ENCODE data around the gene OAS3.

Gene OAS3

GRCh38 chr12:112989806-112990205 is 51.5 kb downstream of the OAS3 start:
- Histone ChIP-seq H3K4me1 (ENCODE audit: control insufficient read depth, insufficient read depth, low read length) (no peaks in the 10 kb centered on the region), H3K27ac (ENCODE audit: insufficient read depth, low read depth, low read length, poor library complexity, severe bottlenecking) (no peak overlapping the region), H3K27me3 (ENCODE audit: control insufficient read depth, insufficient read depth, low read length, poor library complexity, severe bottlenecking) (no peaks in the 10 kb centered on the region), H3K36me3 (ENCODE audit: control insufficient read depth, insufficient read depth, low read length) (no peaks in the 10 kb centered on the region), H3K4me3 (ENCODE audit: insufficient read depth, low read depth, low read length) (no peak overlapping the region), H3K9me3 (ENCODE audit: control insufficient read depth, low read length) (no peaks in the 10 kb centered on the region)
- WGBS, 2 experiments, result 83 to 84% methylated on average over 1 of the region's 1 CpG

- Histone ChIP-seq H3K36me3 (ENCODE audit: control insufficient read depth, insufficient read depth, low read length) (no peaks in the 10 kb centered on the region), H3K4me1 (ENCODE audit: control insufficient read depth, insufficient read depth, low read length) (no peaks in the 10 kb centered on the region), H3K27me3 (ENCODE audit: control insufficient read depth, insufficient read depth, low read length, poor library complexity, severe bottlenecking) (no peaks in the 10 kb centered on the region), H3K9me3 (ENCODE audit: control insufficient read depth, low read length) (no peaks in the 10 kb centered on the region), H3K4me3 (ENCODE audit: insufficient read depth, low read depth, low read length) (no peak overlapping the region), H3K27ac (ENCODE audit: insufficient read depth, low read depth, low read length, poor library complexity, severe bottlenecking) (no peak overlapping the region)
- 0 to 6% methylated on average over 2 of the region's 2 CpGs for WGBS, 2 experiments
Measured at GRCh38 chr12:112992541-112993398, 54.5 kb downstream of the OAS3 start.

- no peak overlapping the region for H3K4me3 ChIP-seq (ENCODE audit: insufficient read depth, low read depth, low read length)
- H3K4me1 ChIP-seq (ENCODE audit: control insufficient read depth, insufficient read depth, low read length), result no peaks in the 10 kb centered on the region
- no peak overlapping the region for H3K27ac ChIP-seq (ENCODE audit: insufficient read depth, low read depth, low read length, poor library complexity, severe bottlenecking)
- no peaks in the 10 kb centered on the region for H3K27me3 ChIP-seq (ENCODE audit: control insufficient read depth, insufficient read depth, low read length, poor library complexity, severe bottlenecking)
- H3K9me3 ChIP-seq (ENCODE audit: control insufficient read depth, low read length), result no peaks in the 10 kb centered on the region
- no peaks in the 10 kb centered on the region for H3K36me3 ChIP-seq (ENCODE audit: control insufficient read depth, insufficient read depth, low read length)
- 87% methylated on average over 5 of the region's 5 CpGs for WGBS, 2 experiments
Measured at GRCh38 chr12:112995008-112995407, 56.7 kb downstream of the OAS3 start.

- no peaks in the 10 kb centered on the region for H3K9me3 ChIP-seq (ENCODE audit: control insufficient read depth, low read length)
- H3K36me3 ChIP-seq (ENCODE audit: control insufficient read depth, insufficient read depth, low read length), result no peaks in the 10 kb centered on the region
- H3K27me3 ChIP-seq (ENCODE audit: control insufficient read depth, insufficient read depth, low read length, poor library complexity, severe bottlenecking), result no peaks in the 10 kb centered on the region
- 93 to 94% methylated on average over 8 of the region's 8 CpGs for WGBS, 2 experiments
- H3K4me1 ChIP-seq (ENCODE audit: control insufficient read depth, insufficient read depth, low read length), result no peaks in the 10 kb centered on the region
- H3K4me3 ChIP-seq (ENCODE audit: insufficient read depth, low read depth, low read length), result no peak overlapping the region
- no peak overlapping the region for H3K27ac ChIP-seq (ENCODE audit: insufficient read depth, low read depth, low read length, poor library complexity, severe bottlenecking)
Measured at GRCh38 chr12:112996501-112996900, 58.2 kb downstream of the OAS3 start.

- Histone ChIP-seq H3K4me3 (ENCODE audit: insufficient read depth, low read depth, low read length) (no peak overlapping the region), H3K4me1 (ENCODE audit: control insufficient read depth, insufficient read depth, low read length) (no peaks in the 10 kb centered on the region), H3K9me3 (ENCODE audit: control insufficient read depth, low read length) (no peaks in the 10 kb centered on the region), H3K27me3 (ENCODE audit: control insufficient read depth, insufficient read depth, low read length, poor library complexity, severe bottlenecking) (no peaks in the 10 kb centered on the region), H3K27ac (ENCODE audit: insufficient read depth, low read depth, low read length, poor library complexity, severe bottlenecking) (no peak overlapping the region), H3K36me3 (ENCODE audit: control insufficient read depth, insufficient read depth, low read length) (no peaks in the 10 kb centered on the region)
- 93 to 96% methylated on average over 7 of the region's 7 CpGs for WGBS, 2 experiments
Measured at GRCh38 chr12:112997506-112997905, 59.2 kb downstream of the OAS3 start.

- no peaks in the 10 kb centered on the region for H3K9me3 ChIP-seq (ENCODE audit: control insufficient read depth, low read length)
- no peak overlapping the region for H3K27ac ChIP-seq (ENCODE audit: insufficient read depth, low read depth, low read length, poor library complexity, severe bottlenecking)
- no peaks in the 10 kb centered on the region for H3K27me3 ChIP-seq (ENCODE audit: control insufficient read depth, insufficient read depth, low read length, poor library complexity, severe bottlenecking)
- H3K4me3 ChIP-seq (ENCODE audit: insufficient read depth, low read depth, low read length), result no peak overlapping the region
- 90 to 94% methylated on average over 12 of the region's 12 CpGs for WGBS, 2 experiments
- no peaks in the 10 kb centered on the region for H3K36me3 ChIP-seq (ENCODE audit: control insufficient read depth, insufficient read depth, low read length)
- H3K4me1 ChIP-seq (ENCODE audit: control insufficient read depth, insufficient read depth, low read length), result no peaks in the 10 kb centered on the region
Measured at GRCh38 chr12:112998987-112999767, 60.9 kb downstream of the OAS3 start.

GRCh38 chr12:113000433-113000832 is 62.2 kb downstream of the OAS3 start:
- no peak overlapping the region for H3K27ac ChIP-seq (ENCODE audit: insufficient read depth, low read depth, low read length, poor library complexity, severe bottlenecking)
- no peaks in the 10 kb centered on the region for H3K9me3 ChIP-seq (ENCODE audit: control insufficient read depth, low read length)
- no peaks in the 10 kb centered on the region for H3K27me3 ChIP-seq (ENCODE audit: control insufficient read depth, insufficient read depth, low read length, poor library complexity, severe bottlenecking)
- H3K36me3 ChIP-seq (ENCODE audit: control insufficient read depth, insufficient read depth, low read length), result no peaks in the 10 kb centered on the region
- no peak overlapping the region for H3K4me3 ChIP-seq (ENCODE audit: insufficient read depth, low read depth, low read length)
- 88 to 89% methylated on average over 6 of the region's 6 CpGs for WGBS, 2 experiments
- H3K4me1 ChIP-seq (ENCODE audit: control insufficient read depth, insufficient read depth, low read length), result no peaks in the 10 kb centered on the region

GRCh38 chr12:113002155-113002554 is 63.9 kb downstream of the OAS3 start:
- WGBS, 2 experiments, result 88 to 89% methylated on average over 4 of the region's 4 CpGs
- H3K27me3 ChIP-seq (ENCODE audit: control insufficient read depth, insufficient read depth, low read length, poor library complexity, severe bottlenecking), result no peaks in the 10 kb centered on the region
- no peaks in the 10 kb centered on the region for H3K9me3 ChIP-seq (ENCODE audit: control insufficient read depth, low read length)
- no peak overlapping the region for H3K4me3 ChIP-seq (ENCODE audit: insufficient read depth, low read depth, low read length)
- no peak overlapping the region for H3K27ac ChIP-seq (ENCODE audit: insufficient read depth, low read depth, low read length, poor library complexity, severe bottlenecking)
- no peaks in the 10 kb centered on the region for H3K4me1 ChIP-seq (ENCODE audit: control insufficient read depth, insufficient read depth, low read length)
- H3K36me3 ChIP-seq (ENCODE audit: control insufficient read depth, insufficient read depth, low read length), result no peaks in the 10 kb centered on the region

GRCh38 chr12:113002676-113003075 is 64.4 kb downstream of the OAS3 start:
- Histone ChIP-seq H3K9me3 (ENCODE audit: control insufficient read depth, low read length) (no peaks in the 10 kb centered on the region), H3K4me1 (ENCODE audit: control insufficient read depth, insufficient read depth, low read length) (no peaks in the 10 kb centered on the region), H3K27ac (ENCODE audit: insufficient read depth, low read depth, low read length, poor library complexity, severe bottlenecking) (no peak overlapping the region), H3K4me3 (ENCODE audit: insufficient read depth, low read depth, low read length) (no peak overlapping the region), H3K27me3 (ENCODE audit: control insufficient read depth, insufficient read depth, low read length, poor library complexity, severe bottlenecking) (no peaks in the 10 kb centered on the region), H3K36me3 (ENCODE audit: control insufficient read depth, insufficient read depth, low read length) (no peaks in the 10 kb centered on the region)
- 91 to 94% methylated on average over 5 of the region's 5 CpGs for WGBS, 2 experiments

GRCh38 chr12:113003636-113004035 is 65.4 kb downstream of the OAS3 start:
- 92 to 93% methylated on average over 9 of the region's 9 CpGs for WGBS, 2 experiments
- Histone ChIP-seq H3K27me3 (ENCODE audit: control insufficient read depth, insufficient read depth, low read length, poor library complexity, severe bottlenecking) (no peaks in the 10 kb centered on the region), H3K9me3 (ENCODE audit: control insufficient read depth, low read length) (no peaks in the 10 kb centered on the region), H3K4me3 (ENCODE audit: insufficient read depth, low read depth, low read length) (no peak overlapping the region), H3K27ac (ENCODE audit: insufficient read depth, low read depth, low read length, poor library complexity, severe bottlenecking) (no peak overlapping the region), H3K4me1 (ENCODE audit: control insufficient read depth, insufficient read depth, low read length) (no peaks in the 10 kb centered on the region), H3K36me3 (ENCODE audit: control insufficient read depth, insufficient read depth, low read length) (no peaks in the 10 kb centered on the region)

All from ectodermal cell (in vitro differentiated cells).